Measurements from ENCODE around the gene ERBB4. TPM values are rescaled to one million over a fixed set of nuclear protein-coding genes. Genes with fewer than 3 reads are reported as not detected.

The ERBB4 gene
- polyA plus RNA-seq, 1 experiment = not detected

DNA sequence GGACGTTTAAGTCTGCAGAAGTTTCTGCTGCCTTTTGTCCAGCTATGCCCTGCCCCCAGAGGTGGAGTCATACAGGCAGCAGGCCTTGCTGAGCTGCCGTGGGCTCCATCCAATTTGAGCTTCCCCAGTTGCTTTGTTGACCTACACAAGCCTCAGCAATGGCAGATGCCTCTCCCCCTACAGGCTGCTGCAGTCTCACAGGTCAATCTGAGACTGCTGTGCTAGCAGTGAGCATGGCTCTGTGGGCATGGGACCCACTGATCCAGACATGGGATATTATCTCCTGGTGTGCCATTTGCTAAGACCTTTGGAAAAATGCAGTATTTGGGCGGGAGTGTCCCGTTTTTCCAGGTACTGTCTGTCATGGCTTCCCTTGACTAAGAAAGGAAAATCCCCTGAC lies 726.0 kb downstream of the ERBB4 start:
- no peak for TF ChIP-seq CTCF (IDR thresholded peaks at IDR 0.05; ENCODE audit: low read depth, low read length)

DNA sequence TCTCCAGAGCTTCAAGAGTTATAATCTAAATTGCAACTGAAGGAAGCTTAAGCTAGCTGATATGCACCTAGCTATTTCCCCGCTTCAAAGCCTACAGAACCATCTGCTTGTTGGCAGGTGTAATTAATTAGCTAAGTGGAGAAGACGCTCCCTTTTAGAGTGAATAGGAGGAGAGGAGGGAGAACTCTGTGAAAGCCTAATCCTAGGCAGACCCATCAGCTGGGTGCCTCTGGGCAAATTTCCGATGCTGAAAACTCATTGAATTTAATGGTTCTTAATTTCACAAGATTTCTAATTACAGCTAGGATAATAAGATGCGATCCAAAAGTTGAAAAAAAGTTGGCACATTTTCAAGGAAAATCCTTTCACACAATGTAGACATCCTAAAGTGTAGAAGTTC lies 735.9 kb downstream of the ERBB4 start:
- ChIA-PET POLR2A (no interaction called here), CTCF (no interaction called here)
- Histone ChIP-seq H3K9me3 (ENCODE audit: control insufficient read depth, insufficient read depth, low read length) (peaks cover 4% of the 10 kb centered on the region), H3K27me3 (ENCODE audit: control insufficient read depth, insufficient read depth, low read length) (no peaks in the 10 kb centered on the region), H3K4me3 (ENCODE audit: low read depth, low read length) (no peak overlapping the region), H3K27ac (ENCODE audit: low read depth, low read length) (no peak overlapping the region)
- no peak for TF ChIP-seq CTCF (IDR thresholded peaks at IDR 0.05; ENCODE audit: low read depth, low read length)
- no peak for DNase-seq (ENCODE audit: low read depth, low spot score)

More for the DNA sequence above, 726.0 kb downstream of the ERBB4 start:
- no peak overlapping the region for H3K4me3 ChIP-seq (ENCODE audit: low read depth, low read length)
- no peak overlapping the region for H3K27ac ChIP-seq (ENCODE audit: low read depth, low read length)
- DNase-seq (ENCODE audit: low read depth, low spot score) = no peak
- H3K9me3 ChIP-seq (ENCODE audit: control insufficient read depth, insufficient read depth, low read length) = peaks cover 11% of the 10 kb centered on the region
- CTCF ChIA-PET = no interaction called here
- H3K27me3 ChIP-seq (ENCODE audit: control insufficient read depth, insufficient read depth, low read length) = no peaks in the 10 kb centered on the region
- POLR2A ChIA-PET = no interaction called here

DNA sequence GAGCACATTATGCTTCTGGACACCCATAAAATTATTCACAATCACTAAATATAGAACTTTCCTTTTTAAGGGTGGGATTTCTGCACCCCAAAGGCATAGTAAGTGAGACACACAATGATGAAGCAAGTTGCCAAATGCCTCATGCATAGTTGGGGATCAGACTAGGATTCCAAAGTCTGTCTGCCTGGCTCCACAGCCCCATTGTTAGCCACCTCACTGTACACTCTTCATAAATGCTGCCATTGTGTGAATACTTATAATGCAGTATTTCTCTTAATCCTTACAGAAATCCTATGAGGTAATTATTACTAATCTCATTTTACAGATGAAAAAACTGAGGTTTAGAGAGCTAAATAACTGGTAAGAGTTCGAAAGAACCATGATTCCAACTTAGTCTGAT lies 738.6 kb downstream of the ERBB4 start:
- POLR2A ChIA-PET = no interaction called here
- Histone ChIP-seq H3K27me3 (ENCODE audit: control insufficient read depth, insufficient read depth, low read length) (no peaks in the 10 kb centered on the region), H3K4me3 (ENCODE audit: low read depth, low read length) (no peak overlapping the region), H3K9me3 (ENCODE audit: control insufficient read depth, insufficient read depth, low read length) (peaks cover 4% of the 10 kb centered on the region), H3K27ac (ENCODE audit: low read depth, low read length) (no peak overlapping the region)
- CTCF ChIA-PET = no interaction called here
- no peak for DNase-seq (ENCODE audit: low read depth, low spot score)
- TF ChIP-seq CTCF (IDR thresholded peaks at IDR 0.05; ENCODE audit: low read depth, low read length) = no peak

GRCh38 chr2:211798868-211799267 lies 739.7 kb downstream of the ERBB4 start:
- no peak for DNase-seq (ENCODE audit: low read depth, low spot score)
- no peaks in the 10 kb centered on the region for H3K27me3 ChIP-seq (ENCODE audit: control insufficient read depth, insufficient read depth, low read length)
- ChIA-PET POLR2A (no interaction called here), CTCF (no interaction called here)
- no peak overlapping the region for H3K27ac ChIP-seq (ENCODE audit: low read depth, low read length)
- no peak overlapping the region for H3K4me3 ChIP-seq (ENCODE audit: low read depth, low read length)
- TF ChIP-seq CTCF (IDR thresholded peaks at IDR 0.05; ENCODE audit: low read depth, low read length) = no peak
- H3K9me3 ChIP-seq (ENCODE audit: control insufficient read depth, insufficient read depth, low read length) = peaks cover 4% of the 10 kb centered on the region

- Histone ChIP-seq H3K4me3 (ENCODE audit: low read depth, low read length) (no peak overlapping the region), H3K27me3 (ENCODE audit: control insufficient read depth, insufficient read depth, low read length) (no peaks in the 10 kb centered on the region), H3K9me3 (ENCODE audit: control insufficient read depth, insufficient read depth, low read length) (no peaks in the 10 kb centered on the region; the same call in 1 of the 2 replicates), H3K27ac (ENCODE audit: low read depth, low read length) (no peak overlapping the region)
- CTCF ChIA-PET = no interaction called here
- DNase-seq (ENCODE audit: low read depth, low spot score) = no peak
- no peak for TF ChIP-seq CTCF (IDR thresholded peaks at IDR 0.05; ENCODE audit: low read depth, low read length)
- POLR2A ChIA-PET = no interaction called here
These were observed 744.9 kb downstream of the ERBB4 start for GRCh38 chr2:211793690-211794089.
